HG03469 (cell line): ENCODE data around the gene TEX101.

Source experiments
- ATAC-seq: cut with Tn5 transposase; IDR thresholded peaks from one replicate; pipeline ENCODE4 v1.9.1; 2021; ENCODE audit warnings: mild to moderate bottlenecking, moderate library complexity, moderate number of reproducible peaks; ENCODE audit not compliant: unreplicated experiment

TEX101 gene

DNA sequence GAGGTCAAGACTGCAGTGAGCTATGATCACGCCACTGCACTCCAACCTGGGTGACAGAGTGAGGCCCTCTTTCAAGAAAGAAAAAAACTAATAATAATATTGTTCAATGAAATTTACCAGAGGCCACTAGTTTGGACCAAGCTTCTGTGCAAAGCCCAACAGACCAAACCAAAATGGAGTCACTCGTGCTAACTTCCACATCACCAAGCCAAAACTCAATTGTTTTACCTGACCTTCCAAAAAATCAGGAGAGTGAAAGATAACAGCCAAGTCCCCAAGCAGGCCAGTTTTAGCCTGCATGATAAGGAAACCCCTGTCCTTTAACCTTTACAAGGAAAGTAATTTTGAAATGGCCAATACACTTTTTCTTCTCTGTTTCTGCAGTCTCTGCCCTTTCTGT lies 30.7 kb downstream of the TEX101 start:
- no peak for ATAC-seq

DNA sequence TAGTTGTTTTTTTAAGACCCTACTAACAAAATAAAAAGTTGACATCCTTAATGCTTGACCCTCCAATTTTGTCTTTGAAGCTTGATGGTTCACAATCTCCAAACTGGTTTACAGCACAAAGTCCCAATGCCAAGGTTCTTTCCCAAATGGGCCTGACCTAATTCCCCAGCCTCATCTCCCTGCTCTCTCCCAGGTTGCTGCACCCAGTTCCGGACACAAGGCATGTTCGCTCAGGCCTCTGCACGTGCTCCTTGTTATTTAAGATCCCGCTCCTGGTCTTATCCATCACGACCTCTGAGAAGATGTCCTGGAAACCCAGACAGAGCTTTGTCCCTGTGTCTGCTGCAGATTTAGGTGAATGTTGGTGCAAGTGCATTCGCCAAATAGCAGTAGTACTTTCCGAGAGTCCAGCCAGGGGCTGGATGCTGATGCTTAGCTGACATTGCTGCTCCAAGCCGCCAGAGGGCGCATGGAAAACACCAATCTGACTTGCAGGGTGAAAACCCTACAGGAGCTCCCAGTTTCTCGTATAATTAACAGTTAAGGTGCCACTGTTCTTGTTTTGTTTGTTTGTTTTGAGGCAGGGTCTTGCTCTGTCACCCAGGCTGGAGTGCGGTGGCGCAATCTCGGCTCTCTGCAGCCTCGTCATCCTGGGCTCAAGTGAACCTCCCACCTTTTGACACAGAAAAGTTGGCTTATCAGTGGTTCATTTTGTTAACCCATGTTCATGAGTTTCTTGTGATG lies 32.2 kb downstream of the TEX101 start:
- no peak for ATAC-seq

DNA sequence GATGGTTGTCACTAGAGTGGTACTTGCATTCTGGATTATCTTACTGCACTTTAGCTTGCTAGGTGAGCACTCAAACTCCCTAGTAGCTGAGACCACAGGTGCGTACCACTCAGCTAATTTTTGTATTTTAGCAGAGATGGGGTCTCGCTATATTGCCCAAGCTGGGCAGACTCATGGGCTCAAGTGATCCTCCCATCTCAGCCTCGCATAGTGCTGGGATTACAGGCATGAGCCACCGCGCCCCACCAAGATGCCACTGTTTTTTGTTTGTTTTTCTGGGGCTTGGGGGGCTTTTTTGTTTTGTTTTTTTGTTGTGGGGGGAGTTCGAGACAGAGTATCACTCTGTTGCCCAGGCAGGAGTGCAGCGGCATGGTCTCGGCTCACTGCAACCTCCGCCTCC lies 33.0 kb downstream of the TEX101 start:
- no peak for ATAC-seq

DNA sequence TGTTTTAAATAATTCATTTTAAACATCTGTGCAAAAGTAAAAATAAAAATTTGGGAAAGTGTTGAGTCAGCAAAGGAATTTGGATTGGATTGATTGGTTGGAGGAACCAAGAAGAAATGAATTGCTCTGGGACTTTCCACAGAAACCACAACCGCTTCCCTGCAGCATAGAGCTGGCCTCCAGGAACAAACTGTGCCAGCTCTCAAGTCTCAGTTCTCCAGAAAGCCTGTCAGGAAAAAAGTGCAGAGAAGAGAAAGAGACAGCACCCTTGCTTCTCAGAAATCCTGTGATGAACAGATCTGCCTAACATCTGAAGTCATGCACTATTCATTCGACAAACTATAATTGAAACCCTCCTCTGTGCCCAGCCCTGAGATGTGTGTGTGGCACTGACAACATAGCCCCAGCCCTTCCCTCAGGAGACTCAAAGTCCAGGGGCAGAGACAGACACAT lies 35.9 kb downstream of the TEX101 start:
- ATAC-seq = no peak

DNA sequence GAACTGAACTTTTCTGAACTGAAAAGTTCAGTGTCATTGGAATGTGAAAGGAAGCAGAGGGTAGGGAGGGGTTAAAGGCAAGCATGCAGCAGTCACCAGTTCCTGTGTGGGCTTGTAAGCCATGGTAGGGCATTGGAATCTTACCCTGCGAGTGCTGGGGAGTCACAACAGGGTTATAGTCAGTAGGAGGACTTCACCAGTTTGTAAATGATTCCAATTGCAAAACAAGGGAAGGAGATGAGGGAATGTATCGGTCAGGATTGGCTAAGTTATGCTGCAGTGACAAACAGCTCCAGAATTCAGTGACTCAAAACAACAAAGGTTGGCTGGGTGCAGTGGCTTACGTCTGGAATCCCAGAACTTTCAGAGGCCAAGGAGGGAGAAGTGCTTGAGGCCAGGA lies 37.9 kb downstream of the TEX101 start:
- ATAC-seq = no peak

DNA sequence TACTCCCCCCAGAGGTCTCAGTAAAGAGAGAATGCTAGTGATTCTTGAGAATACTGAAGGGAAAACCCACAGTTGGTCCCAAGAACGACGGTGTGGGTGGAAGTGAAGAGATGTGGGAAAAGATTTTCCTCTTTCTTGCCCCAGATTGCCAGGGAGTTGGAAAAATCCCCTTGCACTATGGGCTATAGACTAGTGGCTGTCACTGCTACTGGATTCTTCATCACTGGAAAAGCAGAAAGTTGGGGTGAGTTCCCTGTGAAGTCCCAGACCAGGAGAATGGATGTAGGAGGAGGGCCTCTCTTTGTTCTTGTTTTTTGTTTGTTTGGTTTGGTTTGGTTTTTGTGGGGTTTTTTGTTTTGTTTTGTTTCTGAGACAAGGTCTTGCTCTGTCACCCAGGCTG lies 39.3 kb downstream of the TEX101 start:
- ATAC-seq = no peak

DNA sequence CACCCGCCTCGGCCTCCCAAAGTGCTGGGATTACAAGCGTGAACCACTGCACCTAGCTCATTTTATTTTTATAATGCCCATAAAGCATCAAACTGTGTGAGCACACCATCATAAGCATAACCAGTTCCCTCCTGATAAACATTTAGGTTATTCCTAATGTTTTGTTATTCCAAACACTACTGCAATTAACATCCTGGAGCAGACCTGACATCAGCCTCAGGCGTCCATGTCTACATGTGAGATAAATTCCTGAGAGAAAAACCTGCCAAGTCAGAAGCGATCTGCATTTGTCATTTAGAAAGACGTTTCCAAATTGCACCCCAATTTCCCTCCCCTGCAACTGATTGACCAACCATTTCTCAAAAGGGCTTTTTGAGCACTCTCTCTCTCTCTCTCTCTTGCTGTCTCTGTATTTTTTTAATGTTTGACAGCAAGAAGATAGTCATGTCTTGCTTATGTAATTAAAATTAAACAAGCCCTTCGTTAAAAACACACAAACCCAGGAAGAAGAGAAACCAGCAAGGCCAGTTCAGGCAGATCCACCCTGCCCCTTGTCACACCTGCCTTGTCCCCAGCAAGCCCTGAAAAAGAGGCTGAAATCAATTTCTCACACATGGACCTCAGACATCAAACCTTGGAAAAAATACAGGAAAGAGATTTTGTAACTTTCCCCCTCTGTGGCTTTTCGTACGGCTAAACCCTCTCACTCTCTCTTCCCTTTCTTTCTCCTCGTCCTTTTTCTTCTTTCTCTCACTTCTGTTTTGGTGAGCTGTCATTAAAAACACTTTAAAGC lies 40.8 kb downstream of the TEX101 start:
- no peak for ATAC-seq

DNA sequence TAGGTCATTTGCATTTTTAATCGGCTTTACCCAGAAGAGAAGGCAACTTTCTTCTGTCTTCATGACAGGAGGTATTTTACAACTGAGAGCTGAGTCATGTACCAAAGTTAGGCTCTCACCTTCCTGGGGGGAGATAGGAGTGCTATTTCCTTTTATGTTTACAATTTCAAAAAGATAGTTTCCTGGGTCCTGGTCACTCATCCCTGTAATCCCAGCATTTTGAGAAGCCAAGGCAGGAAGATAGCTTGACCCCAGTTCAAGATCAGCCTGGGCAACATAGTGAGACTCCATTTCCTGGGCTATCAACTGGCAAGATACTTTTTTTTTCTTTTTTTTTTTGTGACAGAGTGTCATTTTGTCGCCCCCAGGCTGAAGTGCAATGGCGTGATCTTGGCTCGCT lies 43.1 kb downstream of the TEX101 start:
- ATAC-seq = no peak

DNA sequence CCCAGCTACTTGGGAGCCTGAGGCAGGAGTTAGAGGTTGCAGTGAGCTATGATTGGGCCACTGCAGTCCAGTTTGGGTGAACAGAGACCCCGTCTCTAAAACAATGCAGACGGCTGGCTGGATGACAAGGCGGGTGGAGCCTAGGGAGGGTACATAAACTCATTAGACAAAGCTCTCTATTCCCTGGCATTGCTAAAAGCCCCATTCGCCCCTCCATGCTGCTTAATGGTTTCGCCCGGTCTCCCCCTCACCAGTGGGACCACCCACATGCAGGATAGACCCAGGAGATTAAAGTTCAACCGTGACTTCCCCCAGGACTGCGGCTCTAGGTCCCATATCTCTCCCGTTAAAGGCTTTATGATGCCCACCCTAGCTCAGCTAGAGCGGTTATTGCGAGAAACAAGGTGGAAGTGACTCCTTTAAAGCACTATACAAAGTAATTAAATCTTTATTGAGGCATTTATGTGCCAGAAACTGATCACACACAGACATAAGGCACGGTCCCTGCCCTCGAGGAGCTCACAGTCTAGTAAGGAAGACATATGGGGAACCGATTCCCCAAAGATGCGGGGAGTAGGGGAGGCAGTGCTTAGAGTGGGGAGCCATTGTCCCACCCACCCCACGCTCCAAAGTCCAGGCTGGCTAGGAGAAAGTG lies 45.8 kb downstream of the TEX101 start:
- ATAC-seq = no peak

DNA sequence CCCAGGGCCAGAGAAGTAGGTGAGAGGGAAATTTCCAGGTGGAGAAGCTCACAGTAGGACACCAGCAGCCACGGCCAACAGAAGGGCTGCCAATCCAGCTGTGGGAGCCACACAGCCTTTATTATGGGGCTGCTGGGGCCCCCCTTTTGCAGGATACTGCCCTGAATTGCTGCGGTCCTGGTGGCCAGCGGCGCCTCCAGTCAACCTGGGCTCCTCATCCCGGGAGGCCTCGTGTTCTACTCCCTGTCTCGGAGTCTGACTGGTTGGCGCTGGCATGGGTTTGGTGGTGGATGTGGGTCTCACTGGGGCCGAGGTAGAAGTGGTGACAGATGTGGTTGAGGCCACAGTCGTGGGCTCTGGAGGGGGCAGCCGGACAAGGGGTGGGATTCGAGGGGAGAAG lies 46.6 kb downstream of the TEX101 start:
- ATAC-seq = no peak

DNA sequence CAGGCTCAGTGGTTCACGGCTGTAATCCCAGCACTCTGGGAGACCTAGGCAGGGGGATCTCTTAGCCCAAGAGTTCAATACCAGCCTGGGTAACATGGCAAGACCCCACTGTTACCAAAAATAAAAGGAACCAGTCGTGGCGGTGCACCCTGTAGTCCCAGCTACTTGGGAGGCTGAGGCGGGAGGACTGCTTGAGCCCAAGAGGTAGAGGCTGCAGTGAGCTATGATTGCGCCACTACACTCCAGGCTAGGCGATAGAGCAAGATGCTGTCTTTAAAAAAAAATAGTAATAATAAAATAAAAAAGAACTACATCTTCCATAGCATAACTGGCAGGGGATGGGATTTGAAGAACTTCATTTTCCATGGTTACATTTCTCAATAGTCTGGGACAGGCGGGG lies 47.7 kb downstream of the TEX101 start:
- no peak for ATAC-seq

DNA sequence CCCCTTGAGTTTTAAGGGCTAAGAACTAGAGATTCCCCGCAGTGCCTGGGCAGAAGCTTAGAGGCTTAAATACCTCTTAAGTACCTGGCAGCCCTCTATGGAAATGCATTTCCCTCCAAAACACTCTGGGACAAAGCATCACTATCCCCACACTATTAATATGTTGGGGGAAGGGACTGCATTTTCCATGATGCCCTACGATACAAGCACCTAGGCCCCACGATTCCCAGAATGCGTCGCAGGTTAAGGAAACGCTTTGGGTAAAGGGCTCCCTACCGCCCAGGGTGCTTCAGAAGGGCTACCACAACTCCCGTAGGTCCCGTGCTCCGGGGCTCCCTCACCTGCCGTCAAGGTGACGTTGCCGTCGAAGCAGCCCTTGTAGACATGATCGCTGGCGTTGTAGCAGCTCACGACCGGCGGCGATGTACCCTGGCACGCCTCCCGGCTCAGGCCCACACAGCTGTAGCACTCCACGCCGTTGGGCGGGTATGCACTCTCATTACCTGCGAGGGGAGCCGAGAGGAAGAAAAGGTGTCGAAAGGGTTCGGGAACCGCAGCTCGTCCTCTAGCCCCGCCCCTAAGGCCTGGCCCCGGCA lies 48.2 kb downstream of the TEX101 start:
- no peak for ATAC-seq

DNA sequence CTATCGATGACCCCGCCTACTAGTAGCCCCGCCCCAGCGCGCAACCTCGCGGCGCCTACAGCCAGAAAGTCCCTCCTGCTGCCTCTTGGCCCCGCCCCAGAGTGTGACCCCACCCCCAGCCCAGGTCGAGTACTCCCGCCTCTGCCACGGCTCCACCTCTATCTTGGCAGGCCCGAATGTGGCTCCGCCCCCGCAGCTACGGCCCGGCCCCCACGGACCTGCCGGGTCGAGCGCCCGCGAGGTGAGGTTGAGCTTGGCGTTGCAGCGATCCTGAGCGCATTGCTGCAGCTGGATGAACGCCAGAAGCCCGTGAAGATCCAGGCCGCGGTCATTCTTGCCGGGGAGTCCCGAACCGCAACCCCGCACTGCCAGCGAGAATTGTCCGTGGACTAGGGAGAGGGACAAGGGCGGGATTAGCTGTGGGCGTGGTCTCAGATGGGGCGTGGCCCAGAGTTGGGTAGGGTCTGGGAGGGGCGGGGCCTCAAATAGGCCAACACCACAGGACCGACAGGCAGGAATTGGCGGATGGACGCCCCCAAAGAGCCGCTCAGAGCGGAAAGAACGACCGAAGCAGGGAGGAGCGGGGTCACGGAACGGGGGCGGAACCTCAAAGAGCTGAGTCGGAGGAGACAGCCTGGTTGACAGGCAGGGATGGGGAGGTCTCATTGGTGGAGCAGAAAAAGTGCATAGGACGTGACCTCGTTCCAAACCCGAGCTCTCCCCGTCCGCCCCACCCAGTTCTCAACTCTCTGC lies 48.9 kb downstream of the TEX101 start:
- peak; percentile 48 for ATAC-seq

DNA sequence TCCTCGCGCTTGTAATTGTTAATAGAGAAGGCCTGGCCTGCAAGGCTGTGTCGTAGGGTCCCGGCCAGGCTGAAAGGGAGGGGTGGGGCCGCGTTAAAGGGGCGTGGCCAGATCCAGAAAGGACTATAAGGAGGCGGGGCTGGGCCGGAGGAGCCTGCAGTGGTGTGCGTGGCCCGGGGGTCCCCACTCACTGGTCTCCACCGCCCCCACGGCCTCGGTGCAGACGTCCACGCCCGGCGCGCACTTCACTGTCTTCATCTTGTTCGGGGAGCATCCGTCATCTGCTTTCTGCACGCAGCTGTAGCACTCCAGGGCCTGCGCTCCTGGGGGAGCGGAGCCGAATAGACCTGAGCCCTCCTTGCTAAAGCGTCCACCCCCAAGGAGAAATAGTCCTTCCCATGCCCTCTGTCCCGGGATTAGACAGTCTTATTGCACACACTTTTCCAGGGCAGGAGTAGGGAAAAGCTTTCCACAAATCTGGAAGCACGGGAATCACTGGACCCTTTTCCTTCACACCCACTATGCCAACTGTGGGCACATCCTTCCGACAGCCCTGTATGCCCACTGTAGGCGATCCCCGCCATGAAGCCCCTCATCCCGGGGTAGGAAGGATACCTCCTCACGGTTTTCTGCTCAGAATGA lies 49.6 kb downstream of the TEX101 start:
- ATAC-seq = peak; percentile 15

DNA sequence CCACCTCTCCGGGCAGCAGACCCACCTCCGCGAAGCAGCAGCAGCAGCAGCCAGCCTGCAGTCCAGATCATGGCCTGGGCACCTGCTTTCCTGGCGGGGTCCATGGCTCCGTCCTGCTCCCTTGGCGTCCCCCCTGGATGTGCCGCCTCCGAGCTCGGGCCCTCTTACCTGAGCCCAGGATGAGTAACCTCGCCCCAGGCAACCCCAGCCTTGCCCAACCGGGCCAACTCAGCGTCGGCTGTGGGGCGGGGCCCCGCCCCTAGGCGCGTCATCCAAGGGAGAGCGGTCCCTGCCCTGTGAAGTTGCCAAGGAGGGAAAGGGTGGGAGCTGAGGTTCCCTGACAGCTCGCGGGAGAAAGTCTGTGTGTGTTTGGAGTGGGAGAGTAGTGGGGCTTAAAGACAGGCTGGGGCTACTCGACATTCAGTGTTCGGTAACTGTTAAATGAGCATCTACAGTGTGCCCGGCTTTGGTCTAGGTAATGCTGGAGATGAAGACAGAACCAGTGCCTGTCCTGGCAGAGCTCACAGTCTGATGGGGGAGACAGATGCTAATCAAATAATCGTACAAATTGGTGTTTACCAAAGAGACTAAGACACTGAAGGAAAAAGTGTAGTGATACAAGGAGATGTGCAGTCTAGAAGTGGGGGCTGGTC lies 50.9 kb downstream of the TEX101 start, which contains the start of gene LYPD3:
Gene LYPD3, minus strand, starts transcription at position 141 of the 653 bp plus-strand sequence. Its CDS starts 37 bp downstream, at position 104.
- no peak for ATAC-seq

DNA sequence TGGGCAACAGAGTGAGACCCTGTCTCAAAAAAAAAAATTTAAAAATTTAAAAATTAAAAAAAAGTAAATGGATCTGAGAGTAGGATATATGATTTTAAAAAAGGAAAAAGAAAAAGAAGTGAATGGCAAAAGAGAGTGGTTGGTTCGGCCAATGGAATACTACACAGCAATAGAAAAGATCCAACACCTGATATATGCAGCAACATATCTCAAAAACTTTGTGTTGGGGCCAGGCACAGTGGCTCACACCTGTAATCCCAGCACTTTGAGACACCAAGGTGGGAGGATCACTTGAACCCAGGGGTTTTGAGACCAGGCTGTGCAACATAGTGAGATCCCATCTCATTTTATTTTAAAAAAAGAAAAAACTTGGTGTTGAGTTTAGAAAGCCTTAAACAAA lies 52.1 kb downstream of the TEX101 start:
- ATAC-seq = no peak

DNA sequence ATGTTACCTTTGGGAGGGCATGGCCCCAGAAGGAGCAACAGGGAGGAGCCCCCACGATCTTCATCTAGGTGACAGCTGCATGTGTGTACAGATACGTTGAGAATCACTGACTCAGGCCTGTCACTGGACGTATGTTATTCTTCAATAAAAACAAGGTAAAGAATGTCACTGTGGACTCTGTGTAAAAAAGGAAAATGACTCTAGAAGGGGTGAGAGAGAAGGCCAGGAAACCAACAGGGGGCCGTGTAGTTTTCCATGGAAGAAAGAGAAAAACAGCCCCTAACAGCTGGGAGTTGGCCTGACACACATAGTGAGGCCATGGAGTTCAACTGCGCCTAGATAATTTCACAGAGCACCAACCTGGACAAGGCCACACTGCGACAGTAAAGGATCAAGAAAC lies 52.6 kb downstream of the TEX101 start:
- ATAC-seq = no peak

DNA sequence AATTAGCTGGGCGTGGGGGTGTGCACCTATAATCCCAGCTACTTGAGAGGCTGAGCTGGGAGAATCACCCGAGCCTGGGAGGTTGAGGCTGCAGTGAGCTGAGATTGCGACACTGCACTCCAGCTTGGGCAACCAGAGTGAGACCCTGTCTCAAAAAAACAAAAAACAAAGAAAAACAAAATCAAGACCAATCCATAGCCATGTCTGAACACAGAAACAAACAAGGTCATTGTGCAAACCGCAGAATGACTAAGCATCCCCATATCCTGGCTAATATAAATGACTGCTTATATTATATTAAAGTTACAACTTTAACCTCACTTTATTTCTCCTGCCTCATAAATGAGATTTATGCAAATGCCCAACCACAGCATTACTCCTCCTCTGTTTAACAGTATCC lies 53.0 kb downstream of the TEX101 start:
- no peak for ATAC-seq
